ENCODE measurements around the gene ACLY. TPM values are rescaled to one million over a fixed set of nuclear protein-coding genes. Genes with fewer than 3 reads are reported as not detected.
A peak's percentile ranks its signal among the peaks of the same experiment; 100 is the strongest.
"Not testable (repeated sequence)": the region's sequence is repeated elsewhere in the genome, so short reads cannot be mapped to it uniquely, and the experiment has no call there.

ACLY gene
- total RNA-seq, 2 experiments from 2014 or later = 102 to 222 TPM

- ChIA-PET CTCF (ENCODE audit: unreplicated experiment) (no interaction called here), POLR2A (interaction anchor here (0.9 to 1.7 kb wide), 2 partner anchors 13 to 15 kb away, joined by 3 to 4 read pairs; partner anchors contain the start of gene ACLY)
- no peak overlapping the region for H2AFZ ChIP-seq (ENCODE audit: low read length)
- no peaks in the 10 kb centered on the region for H3K9me3 ChIP-seq (ENCODE audit: low read length)
- intact Hi-C loops (cut with micrococcal nuclease; ENCODE audit: unreplicated experiment) = no loop called here
- no peak overlapping the region for H3K4me2 ChIP-seq (ENCODE audit: low read length)
- H3K27ac ChIP-seq (ENCODE audit: low read depth, low read length, poor library complexity, severe bottlenecking) = no peak overlapping the region
- H3K9me2 ChIP-seq (ENCODE audit: insufficient read depth, low read length) = no peaks in the 10 kb centered on the region
- TF ChIP-seq CTCF (conservative IDR thresholded peaks at IDR 0.05; ENCODE audit: low read length) = no peak
- no peak for TF ChIP-seq EZH2phosphoT487 (IDR thresholded peaks at IDR 0.05; ENCODE audit: borderline replicate concordance, low read depth, low read length)
- H3K79me2 ChIP-seq (ENCODE audit: insufficient read depth, low read depth, low read length) = peaks cover 7% of the 10 kb centered on the region; the same call in 1 of the 2 replicates
- H3K4me1 ChIP-seq (ENCODE audit: insufficient read depth, low read length, poor library complexity, severe bottlenecking) = peaks cover 30% of the 10 kb centered on the region
- no peak for DNase-seq (ENCODE audit: low spot score)
- H4K20me1 ChIP-seq (ENCODE audit: insufficient read depth, low read length) = no peaks in the 10 kb centered on the region
- no peaks in the 10 kb centered on the region for H3K36me3 ChIP-seq (ENCODE audit: insufficient read depth, low read length)
- no peak overlapping the region for H3K4me3 ChIP-seq (ENCODE audit: low read depth, low read length, poor library complexity, severe bottlenecking)
- no TSS peak for BruUV-seq (replicated peaks)
Measured at GRCh38 chr17:41932816-41933389, 14.2 kb upstream of the ACLY start.

DNA sequence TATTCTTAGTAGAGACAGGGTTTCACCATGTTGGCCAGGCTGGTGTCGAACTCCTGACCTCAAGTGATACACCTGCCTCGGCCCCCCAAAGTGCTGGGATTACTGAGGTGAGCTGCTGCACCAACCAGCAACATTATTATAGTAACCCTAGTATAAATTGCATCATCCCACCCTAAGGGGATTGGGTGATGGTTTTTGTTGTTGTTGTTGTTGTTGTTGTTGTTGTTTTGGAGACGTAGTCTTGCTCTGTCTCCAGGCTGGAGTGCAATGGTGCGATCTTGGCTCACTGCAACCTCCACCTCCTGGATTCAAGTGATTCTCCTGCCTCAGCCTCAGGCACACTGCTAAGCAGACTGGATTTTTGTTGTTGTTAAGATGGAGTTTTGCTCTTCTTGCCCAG is 13.0 kb upstream of the ACLY start:
- H3K27ac ChIP-seq (ENCODE audit: low read depth, low read length, poor library complexity, severe bottlenecking); H3K9me3 ChIP-seq (ENCODE audit: low read length); H3K4me2 ChIP-seq (ENCODE audit: low read length); DNase-seq (ENCODE audit: low spot score); BruUV-seq (replicated peaks); H3K36me3 ChIP-seq (ENCODE audit: insufficient read depth, low read length); H2AFZ ChIP-seq (ENCODE audit: low read length); CTCF ChIA-PET (ENCODE audit: unreplicated experiment); H4K20me1 ChIP-seq (ENCODE audit: insufficient read depth, low read length); H3K4me3 ChIP-seq (ENCODE audit: low read depth, low read length, poor library complexity, severe bottlenecking); H3K79me2 ChIP-seq (ENCODE audit: insufficient read depth, low read depth, low read length); intact Hi-C loops (cut with micrococcal nuclease; ENCODE audit: unreplicated experiment); H3K9me2 ChIP-seq (ENCODE audit: insufficient read depth, low read length): not testable (repeated sequence)
- peaks cover 18% of the 10 kb centered on the region for H3K4me1 ChIP-seq (ENCODE audit: insufficient read depth, low read length, poor library complexity, severe bottlenecking)
- POLR2A ChIA-PET = interaction anchor here (1.7 kb wide), 1 partner anchor 13 kb away, joined by 4 read pairs; the partner anchor contains the start of gene ACLY

DNA sequence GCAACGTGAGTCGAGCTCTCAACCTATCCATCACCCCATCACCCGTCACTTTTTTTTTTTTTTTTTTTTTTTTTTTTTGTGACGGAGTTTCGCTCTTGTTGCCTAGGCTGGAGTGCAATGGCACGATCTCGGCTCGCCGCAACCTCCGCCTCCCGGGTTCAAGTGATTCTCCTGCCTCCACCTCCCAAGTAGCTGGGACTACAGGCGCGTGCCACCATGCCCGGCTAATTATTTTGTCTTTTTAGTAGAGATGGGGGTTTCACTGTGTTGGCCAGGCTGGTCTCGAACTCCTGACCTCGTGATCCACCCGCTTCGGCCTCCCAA is 12.0 kb upstream of the ACLY start:
- H3K79me2 ChIP-seq (ENCODE audit: insufficient read depth, low read depth, low read length); BruUV-seq (replicated peaks); H4K20me1 ChIP-seq (ENCODE audit: insufficient read depth, low read length); intact Hi-C loops (cut with micrococcal nuclease; ENCODE audit: unreplicated experiment); DNase-seq (ENCODE audit: low spot score); H3K36me3 ChIP-seq (ENCODE audit: insufficient read depth, low read length); H3K27ac ChIP-seq (ENCODE audit: low read depth, low read length, poor library complexity, severe bottlenecking); H3K9me3 ChIP-seq (ENCODE audit: low read length); H3K9me2 ChIP-seq (ENCODE audit: insufficient read depth, low read length): not testable (repeated sequence)
- ChIA-PET POLR2A (interaction anchor here (0.8 to 1.3 kb wide), 3 partner anchors 9 to 41 kb away, joined by 3 to 4 read pairs (median 3); no protein-coding TSS in a partner anchor), CTCF (ENCODE audit: unreplicated experiment) (interaction anchor here (0.6 to 1.1 kb wide), 2 partner anchors 32 to 183 kb away, joined by 3 to 4 read pairs; no protein-coding TSS in a partner anchor)
- H3K4me1 ChIP-seq (ENCODE audit: insufficient read depth, low read length, poor library complexity, severe bottlenecking) = peaks cover 18% of the 10 kb centered on the region
- H3K4me2 ChIP-seq (ENCODE audit: low read length) = peak overlapping the region; percentile 91
- H2AFZ ChIP-seq (ENCODE audit: low read length) = peak overlapping the region; percentile 82; the same call in 1 of the 2 replicates
- H3K4me3 ChIP-seq (ENCODE audit: low read depth, low read length, poor library complexity, severe bottlenecking) = peak overlapping the region; percentile 71
